ENCODE data around the gene NLN.

NLN gene

DNA sequence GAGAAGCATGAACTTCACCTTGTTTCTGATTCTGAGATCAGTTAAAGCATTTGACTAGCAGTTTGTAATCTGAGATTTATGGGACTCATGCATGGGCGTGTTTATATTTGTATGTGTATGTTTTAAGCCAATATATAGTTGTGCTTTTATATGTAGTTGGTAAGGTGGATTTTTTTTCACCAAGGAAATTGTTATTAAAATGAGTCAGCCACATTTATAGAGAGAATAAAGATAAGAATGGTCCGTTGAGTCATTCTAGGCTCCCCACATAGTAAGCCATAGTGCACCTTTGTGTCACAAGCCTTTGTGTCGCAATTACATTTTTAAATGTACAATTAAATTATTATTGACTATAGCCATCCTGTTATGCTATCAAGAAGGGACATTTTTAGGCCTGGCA lies 89.0 kb downstream of the NLN start:
- no peak for DNase-seq

DNA sequence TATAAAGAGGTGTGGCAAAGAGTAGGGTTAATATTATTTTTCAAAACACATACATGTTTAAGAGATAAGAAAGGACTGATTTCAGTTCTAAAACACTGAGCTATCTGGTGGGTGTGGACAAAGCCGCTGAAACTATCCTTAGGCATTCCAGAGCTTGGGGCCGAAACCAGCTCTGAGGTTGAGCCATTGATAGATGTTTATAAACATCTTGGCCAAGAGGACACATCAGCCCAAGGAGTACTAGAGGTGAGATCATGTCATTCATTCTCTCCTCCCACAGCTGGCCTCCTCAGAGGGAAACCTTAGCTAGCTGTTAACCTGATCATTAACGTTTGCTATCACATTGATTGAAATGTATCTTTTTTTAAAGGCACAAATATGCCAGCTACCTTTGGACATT lies 89.9 kb downstream of the NLN start:
- no peak for DNase-seq

DNA sequence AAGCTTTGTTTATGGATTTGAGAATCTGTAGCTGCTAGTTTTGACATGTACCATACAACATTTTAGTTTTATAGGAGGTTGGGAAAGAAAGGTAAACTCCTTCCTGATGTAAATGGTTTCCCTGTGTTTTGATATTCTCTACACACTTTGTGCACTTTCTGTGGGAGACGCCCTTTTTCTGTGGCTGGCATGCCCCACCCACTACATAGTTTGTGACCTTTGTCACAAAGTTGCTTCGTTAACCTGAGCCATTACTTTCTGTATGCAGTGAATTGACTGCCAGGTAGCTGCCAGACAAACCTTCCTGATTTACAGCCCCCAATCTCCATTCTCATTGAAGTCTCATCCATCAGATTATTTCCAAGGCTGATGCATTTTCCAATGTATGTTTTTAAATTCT lies 90.6 kb downstream of the NLN start:
- DNase-seq, result peak in 1 of 5 donors; percentile 28

DNA sequence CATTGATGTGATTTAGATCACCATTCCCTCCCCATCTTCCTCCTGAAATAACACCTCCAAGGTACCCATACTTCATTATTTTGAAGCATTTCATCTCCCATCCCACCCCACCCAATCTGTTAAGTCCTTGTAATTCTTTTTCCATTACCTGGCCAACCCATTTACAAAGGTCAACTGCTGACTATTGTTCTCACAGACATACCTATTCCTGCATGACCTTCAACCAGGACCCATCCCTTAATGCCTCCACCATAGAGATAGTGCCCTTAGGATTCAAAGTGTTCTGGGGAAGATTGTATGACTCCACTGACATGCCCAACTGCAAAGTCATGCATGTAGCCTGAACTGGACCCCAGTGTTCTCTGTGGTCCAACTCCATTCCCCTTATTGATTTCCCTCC lies 91.2 kb downstream of the NLN start:
- no peak for DNase-seq

DNA sequence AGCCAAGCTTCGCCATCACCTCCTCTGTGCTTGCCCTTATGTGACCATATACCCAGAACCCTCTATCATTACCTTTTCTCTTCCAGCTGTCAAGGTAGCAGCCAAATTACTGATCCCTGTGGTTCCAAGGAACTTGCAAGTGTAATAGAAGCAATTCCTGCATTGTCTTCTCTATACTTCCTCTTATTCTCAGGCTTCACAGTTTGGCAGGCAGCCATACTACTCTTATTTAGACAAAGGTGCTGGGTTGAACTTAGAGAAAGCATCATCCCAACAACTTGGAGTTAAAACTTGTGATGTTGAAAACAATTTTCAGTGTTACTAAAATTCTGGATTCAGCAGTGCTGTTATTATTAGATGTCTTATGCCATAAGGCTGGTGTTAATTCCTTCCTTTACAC lies 93.2 kb downstream of the NLN start:
- DNase-seq, result no peak

DNA sequence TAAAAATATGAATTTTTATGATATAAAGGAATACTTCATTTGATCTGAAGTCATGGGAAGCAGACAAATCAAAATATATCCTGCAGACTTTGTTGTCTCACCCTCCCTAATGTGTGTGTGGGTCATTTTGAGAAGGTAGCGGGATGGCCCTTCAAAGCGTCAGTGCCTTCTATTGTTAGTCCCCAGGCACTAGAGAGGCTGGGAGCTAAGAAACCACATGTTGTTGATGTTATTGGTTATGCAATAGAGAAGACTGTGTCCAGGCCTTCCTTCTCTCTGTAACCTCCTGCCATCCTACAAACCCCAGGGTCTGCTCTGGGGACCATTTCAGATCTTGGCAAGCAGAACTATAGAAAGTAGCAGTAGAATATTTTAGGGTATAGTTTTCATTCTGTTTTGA lies 94.7 kb downstream of the NLN start:
- no peak for DNase-seq

DNA sequence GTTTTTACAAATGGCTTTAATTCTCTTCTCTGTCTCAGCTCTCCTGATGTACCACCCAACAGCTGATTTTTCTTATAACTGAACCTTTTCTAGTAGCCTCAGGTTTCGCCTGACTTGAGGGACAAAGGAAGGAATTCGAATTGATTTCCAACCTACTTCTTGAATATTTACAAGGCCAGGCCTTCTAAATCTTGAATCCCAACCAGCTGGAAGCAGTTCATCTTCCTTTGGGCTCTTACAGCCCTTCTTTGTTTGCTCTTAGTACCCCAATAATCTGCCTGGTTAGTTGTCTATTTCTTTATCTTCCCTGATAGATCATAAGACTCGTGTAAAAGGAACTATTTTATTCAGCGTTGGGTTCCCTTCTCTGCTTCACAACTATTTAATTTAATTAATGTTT lies 95.9 kb downstream of the NLN start:
- no peak for DNase-seq

DNA sequence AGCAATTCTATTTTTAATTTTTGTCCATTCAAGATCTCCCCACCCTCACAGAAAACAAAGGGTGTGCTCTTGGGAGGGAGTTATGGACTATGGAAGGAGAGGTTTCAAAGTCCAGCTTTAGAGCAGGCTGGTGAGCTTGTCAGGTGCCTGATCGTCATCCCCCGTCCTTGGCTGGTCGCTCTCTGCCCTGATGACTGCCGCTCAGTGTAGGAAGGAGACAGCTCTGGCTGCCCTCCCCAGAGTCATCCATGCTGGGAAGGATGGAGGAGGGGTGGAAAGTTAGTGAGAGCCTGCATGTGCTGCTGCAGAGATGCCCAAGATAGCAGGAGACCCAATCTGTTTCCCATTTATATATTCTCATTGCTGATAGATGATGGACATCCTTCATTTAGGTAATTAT lies 96.6 kb downstream of the NLN start:
- DNase-seq, result no peak

DNA sequence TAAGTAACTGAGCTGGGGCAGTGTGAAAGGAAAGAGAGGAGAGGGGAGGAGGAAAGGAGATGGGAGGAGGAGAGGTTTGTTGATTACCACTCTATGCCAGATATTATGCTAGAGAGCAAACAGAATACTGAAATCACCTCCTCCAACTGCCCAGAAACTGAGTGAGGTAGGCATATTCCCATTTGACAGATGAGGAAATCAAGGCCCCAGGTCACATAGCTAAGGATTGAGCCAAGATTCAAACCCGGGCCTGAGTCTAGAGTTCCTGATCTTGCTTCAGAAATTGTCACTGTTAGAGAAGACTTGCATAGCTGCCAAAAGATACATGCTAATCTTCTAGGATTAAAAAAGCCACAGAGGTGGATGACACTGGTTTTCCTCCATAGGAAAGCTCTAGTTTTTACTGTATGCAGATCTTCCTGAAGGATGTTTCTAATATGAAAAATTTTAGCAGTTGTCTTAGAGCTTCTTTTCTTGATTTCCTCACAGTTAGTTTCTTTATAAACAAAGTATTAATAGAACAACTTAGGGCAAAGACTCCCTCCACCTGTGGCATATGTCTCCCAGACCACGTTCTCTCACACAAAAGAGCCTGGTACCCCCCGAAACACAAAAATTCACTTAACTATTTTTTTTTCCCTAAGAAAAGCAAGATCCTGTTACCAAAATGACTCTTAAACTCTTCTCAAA lies 97.4 kb downstream of the NLN start:
- DNase-seq, result no peak

DNA sequence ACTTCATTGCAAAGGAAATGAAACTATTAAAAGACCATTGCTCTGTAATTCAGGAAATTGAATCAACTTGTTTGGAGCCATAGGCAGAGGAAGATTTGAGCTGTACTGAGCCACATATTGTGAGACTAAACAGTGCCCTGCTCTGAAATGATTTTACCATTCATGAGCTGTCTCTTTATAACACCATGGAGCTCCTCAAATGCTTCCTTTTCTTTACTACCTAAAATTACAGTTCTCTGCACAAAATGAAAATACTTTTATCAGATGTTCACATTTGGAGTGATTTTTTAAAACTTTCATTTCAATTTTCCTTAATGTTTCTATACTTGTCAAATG lies 97.9 kb downstream of the NLN start:
- DNase-seq, result no peak

DNA sequence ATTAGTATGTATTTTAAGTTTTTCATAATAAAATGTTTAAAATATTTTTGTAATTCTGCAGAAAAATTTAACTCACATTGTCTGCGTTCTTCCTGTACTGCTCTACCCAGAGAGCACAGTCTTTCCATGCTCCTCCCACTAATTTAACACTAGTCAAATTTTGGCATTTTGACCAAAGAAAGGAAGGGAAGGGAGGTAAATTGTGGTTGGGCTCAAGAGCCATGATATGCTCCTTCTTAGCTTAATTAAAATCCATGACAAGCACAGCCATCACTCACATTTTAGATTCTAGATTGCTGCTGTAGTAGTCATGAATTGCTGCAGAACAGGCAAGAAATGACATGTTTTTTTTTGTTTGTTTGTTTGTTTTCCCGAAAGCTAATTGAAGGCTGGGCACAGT lies 98.4 kb downstream of the NLN start:
- DNase-seq, result no peak

DNA sequence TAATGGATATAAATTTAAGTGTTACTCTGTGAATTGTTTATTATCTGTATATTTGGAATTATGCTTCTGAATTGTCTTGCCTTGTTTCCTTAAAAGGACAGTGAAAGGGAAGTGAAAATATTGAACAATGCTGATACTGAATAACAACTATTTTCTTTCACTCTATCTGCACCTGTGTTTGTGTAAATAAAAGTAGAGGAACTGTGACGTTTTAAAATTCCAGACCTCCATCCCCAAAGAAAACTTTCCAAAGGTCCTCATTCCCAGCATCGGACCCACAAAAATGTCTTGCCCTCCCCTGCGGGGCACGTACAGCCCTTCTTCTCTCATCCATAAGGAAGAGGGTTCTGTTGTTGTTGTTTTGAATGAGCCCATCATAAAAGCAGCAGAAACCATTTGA lies 100.0 kb downstream of the NLN start:
- DNase-seq, result no peak

DNA sequence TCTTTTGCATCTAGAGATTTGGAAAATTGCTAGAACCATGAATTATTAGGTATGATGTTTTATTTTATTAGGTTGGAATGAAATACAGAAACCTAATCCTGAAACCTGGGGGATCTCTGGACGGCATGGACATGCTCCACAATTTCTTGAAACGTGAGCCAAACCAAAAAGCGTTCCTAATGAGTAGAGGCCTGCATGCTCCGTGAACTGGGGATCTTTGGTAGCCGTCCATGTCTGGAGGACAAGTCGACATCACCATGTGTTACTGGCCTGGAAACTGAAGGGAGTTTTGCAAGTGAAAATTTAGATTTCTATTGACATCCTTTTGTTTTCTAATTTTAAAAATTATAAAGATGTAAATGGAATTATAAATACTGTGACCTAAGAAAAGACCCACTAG lies 100.7 kb downstream of the NLN start:
- no peak for DNase-seq

DNA sequence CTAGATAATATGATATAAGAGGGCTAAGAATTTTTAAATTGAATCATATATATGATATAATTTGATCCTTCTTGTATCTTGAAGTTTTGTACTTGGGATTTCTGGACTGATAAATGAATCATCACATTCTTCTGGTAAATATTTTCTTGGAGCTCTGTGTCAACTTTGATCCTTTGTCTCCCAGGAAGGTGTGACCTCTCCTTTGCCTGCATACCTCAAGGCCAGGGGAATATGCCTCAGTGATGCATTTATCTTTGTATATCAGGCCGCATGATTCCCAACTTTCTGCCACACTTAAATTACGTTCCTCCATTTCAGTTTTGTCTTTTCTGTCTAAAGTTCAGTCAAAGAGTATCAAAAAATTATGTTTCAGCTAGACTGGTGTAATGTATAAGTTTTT lies 101.2 kb downstream of the NLN start:
- DNase-seq, result no peak

DNA sequence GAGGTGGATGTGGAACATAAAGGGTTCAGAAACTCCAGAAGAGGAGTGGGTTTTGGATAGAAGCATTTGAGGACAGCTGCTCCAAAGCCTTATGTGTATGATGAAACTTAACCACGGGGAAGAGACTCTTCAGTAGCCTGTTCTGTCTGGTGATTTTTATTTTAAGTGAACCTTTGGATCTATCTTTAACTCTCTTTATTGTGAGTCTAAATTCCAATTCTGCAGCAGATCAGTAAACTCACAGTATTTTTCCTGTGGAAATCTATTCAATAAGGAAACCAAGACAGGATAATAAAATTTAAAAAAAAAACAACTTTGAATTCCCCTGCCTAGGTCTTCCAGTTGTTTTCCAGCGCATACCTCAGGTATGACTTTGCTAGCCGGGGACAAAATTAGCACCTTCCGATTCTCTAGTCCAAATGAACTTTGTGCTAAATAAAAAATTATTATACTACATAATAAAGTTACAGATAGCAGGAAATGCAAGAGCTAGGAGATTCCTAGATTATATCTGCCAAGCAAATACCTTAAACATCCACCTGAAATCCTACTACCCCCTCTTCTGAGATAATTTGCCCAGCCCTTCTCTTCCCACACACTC lies 101.9 kb downstream of the NLN start:
- no peak for DNase-seq

DNA sequence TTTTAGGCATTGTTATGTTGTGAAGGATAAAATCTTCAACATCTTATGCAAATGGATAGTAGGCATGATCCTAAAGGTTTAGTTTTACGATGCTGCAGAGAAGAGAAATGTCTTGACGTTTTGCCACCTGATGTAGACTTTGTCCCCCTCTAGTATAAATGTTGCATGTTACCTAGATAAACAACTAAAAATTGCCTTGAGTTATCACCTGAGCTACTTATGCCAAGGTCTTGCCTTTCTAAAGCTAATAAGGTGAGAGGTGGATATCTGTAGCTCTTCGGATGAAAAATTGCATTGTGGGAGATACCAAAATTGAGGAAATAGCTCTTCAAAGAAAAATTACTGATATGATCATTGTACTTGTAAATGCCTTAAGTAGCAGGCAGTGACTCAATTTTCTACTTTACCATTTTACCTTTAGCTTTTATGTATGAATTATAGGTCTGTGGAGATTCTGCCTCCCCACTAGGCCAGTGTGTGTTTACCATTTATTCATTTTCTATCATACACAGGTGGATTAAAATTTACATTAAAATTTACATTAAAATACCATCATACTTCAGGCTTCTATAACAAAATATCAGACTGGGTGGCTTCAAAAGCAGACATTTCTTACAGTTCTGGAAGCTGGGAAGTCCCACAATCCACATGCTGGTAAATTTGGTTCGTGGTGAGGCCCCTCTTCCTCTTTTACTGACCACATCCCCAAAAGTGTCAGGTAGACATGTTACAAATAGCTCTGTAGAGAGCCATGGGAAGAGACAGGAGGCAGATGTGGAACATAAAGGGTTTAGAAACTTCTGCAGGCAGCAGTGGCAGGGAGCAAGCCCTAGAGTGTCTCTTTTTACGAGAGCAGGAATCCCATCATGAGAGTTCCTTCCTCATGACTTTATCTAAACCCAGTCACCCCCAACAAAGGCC lies 103.7 kb downstream of the NLN start:
- DNase-seq, result no peak

DNA sequence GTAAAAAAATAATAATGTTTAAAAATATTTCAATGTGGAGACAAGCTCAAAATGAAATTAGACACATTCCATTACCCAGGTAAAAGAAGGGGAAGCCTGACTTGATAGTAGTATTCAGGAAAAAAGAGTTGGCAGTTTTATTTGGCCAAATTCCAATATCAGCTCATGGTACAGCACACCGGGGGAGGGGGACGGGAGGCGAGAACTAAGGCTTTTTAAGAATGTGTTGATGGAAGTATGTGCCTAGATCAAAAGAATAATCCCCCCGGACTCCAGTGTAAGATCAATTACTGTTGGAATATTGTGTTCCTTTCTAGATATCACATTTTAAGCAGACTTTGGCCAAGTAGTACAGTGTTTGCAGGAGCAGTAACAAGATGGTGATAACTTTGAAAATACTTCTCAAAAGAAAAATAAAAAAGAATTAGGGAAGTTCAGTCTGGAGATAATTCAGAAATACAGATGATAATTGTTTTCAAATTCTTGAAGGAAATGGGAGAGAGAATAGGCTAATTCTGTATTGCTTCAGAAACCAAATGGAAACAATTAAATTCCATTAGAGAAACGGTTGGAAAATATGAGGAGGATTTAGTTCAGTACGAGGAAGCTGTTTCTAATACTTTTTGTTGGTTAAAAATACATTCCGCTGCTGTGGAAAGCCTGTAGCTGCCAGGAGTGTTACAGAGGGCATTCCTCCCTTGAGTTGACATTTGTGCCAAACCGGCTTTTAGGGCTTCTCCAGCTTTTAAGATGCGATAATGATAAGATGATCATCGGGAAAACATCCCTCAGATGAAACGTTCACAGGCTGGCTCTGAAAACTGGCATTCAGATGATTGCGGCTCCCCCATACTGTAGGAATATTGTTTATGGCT lies 106.3 kb downstream of the NLN start:
- DNase-seq, result no peak

DNA sequence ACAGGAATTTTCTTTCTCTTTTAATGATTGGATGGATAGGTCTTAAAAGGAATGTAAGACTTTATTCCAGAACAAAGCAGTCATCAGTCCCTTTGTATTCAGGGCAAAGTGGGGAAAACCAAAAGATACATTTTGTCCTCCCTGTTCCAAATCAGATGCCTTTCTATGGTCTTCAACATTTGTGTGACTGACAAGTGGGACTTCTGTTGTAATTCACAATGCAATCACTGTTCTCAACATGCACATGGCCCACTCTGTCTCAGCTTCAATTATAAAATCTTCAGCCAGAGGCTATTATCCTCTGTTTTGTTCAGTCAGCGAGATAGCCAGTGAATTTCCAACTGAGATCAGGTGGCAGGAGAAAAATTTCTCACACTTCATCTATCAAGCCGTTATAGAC lies 108.9 kb downstream of the NLN start:
- DNase-seq, result no peak

DNA sequence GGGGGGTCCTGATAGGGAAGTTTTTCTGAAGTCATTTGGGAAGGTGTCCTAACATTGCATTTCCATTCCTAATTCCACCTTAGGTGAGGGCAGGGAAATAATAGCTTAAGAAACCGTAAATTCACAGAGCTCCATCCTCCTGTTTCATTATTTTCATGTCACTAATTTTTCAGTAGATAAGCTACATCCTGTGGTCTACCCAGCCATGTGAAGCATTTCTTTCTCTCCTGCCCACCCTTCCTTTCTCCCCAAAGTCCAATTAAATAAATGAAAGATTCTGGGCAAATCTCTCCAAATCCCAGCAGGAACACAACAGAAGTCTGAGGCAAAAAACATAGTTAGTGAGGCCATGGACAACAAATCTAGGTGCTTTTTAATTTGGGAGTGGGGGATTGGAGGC lies 109.3 kb downstream of the NLN start:
- no peak for DNase-seq

DNA sequence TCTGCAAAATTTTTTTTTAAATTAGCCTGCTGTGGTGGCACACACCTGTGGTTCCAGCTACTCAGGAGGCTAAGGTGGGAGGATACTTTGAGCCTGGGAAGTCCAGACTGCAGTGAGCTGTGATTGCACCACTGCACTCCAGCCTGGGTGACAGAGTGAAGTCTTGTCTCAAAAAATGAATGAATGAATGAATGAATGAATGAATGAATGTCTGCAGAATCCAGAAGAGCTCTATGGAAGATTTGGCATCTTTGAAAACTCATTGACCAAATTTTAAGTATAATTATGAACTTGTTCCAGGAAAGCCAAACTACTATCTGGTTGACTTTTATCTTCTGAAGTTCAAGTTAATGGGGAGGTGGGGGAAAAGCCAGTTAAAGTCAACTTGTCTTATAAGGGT lies 110.1 kb downstream of the NLN start:
- DNase-seq, result no peak

DNA sequence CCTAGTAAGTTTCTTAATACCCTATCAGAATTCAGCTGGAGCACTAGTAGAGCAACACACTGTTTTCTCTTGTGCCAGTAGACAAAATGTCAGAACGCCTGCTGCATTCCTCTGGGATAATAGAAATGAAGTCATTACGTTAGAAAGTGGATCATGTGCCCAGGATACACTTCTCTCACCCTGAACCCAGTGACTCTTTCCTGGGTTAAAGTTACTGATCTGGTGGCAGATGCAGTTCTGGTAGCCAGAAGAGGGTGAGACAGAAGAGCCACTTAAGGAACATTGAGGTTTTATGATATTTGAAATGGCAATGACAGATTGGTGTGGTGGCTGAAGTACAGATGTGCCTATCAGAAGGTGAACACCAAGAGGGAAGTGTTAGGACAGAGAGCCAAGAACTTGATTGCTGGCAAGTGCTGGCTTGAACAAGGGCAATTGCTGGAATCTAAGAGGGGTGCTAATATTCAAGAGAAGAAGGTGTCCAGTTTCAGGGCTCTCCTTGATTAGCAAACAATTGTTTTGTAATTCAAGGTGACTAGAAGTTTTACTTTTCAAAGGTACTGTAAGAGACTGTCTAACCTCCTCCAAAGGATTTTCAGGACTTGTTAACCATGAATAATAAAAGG lies 110.7 kb downstream of the NLN start:
- DNase-seq, result no peak

DNA sequence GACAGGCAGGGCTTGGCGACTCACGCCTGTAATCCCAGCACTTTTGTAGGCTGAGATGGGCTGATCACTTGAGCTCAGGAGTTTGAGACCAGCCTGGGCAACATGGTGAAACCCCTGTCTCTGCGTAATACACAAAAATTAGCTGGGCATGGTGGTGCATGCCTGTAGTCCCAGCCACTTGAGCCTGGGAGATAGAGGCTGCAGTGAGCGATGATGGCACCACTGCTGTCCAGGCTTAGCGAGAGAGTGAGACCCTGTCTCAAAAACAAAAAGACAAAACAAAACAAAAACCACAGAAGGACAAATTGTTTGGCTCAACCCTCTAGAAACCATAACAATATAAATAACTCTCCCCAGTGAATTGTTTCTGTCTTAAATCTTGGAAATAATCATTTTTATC lies 111.8 kb downstream of the NLN start:
- DNase-seq, result no peak

DNA sequence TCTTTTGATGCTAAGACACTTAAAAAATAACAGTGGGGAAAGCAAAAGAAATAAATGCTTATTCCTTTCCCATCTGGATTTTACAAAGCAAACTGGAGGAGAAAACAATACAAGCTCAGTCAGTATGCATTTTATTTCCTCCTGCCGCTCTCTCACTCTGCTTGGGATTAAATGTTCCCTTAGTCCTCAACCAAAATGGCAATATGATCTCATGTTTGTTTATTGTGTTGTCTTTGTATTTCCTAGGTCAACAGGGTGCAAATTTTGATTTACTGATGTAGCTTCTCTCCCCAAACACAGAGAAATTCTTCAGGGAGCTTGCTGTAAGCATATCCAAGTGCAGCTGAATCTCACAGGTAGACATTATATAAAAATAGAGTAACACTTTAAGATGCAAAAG lies 112.3 kb downstream of the NLN start:
- DNase-seq, result no peak

Data from T-helper 1 cell (primary cell).